ENCODE results near the gene LAMB1. TPM values are rescaled to one million over a fixed set of nuclear protein-coding genes. Genes with fewer than 3 reads are reported as not detected.

Gene LAMB1
- total RNA-seq, 2 donors from 2014 or later, result not detected

DNA sequence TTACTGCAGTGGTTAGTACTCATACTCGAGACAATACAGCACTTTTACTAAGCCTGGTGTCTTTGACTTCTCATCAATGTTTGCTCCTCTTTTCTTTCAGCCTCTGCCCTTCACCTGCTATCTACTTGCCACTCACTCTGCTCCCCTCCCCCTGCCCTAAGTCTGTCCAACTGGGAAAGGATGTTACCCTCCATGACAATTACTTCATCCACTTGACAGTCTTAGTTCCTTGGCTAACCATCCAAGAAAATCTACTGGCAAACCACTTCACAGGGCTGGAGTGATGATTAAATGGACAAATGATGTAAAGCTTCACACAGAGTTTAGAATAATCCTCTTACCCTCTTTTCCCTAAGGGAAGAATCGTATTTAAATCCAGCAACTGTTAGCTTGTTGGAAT is 120.2 kb downstream of the LAMB1 start:
- Mint-ChIP-seq H3K4me1 (ENCODE audit: low read depth in 2 of 2) (peaks cover 0 to 7% of the 10 kb centered on the region in 2 donors), H3K27ac (no peak overlapping the region), H3K9me3 (no peaks in the 10 kb centered on the region), H3K36me3 (no peaks in the 10 kb centered on the region), H3K27me3 (peaks cover 14 to 42% of the 10 kb centered on the region in 2 donors), H3K4me3 (no peak overlapping the region)
- ATAC-seq (no peak), DNase-seq (ENCODE audit: low spot score) (no peak)

DNA sequence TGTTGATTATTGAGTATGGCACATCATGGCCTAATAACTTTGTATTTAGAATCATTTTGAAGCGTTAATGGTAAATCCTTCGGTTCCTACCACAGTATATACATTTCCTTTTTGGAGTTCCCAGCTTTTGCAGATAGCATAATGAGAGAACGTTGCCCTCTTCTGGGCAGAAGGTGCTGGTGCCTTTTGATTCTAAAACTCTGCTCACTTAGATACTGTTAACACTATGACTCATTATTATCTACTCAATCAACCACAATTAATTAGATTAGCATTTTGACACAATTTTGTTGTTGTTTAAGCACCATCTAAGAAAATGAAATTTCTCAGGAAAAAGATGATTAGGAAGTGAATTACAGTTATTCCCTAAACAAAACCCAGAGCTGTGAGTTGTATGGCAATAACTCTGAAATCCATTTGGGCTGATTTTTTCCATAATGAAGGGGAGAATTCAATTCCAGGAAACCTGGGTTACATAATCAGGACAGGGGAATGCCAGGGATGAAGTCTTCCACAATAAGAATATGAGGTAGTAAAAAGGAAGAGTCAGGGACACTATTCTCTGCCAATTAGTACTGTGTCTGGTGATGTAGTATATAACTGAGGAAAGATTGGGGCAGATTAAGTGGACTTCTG is 123.4 kb downstream of the LAMB1 start:
- H3K36me3 Mint-ChIP-seq, result no peaks in the 10 kb centered on the region
- H3K27ac Mint-ChIP-seq, result no peak overlapping the region
- DNase-seq (ENCODE audit: low spot score) (no peak), ATAC-seq (peak; percentile 74)
- H3K4me3 Mint-ChIP-seq, result no peak overlapping the region
- peaks cover 1 to 13% of the 10 kb centered on the region in 2 donors for H3K4me1 Mint-ChIP-seq (ENCODE audit: low read depth in 2 of 2)
- peaks cover 10 to 42% of the 10 kb centered on the region in 2 donors for H3K27me3 Mint-ChIP-seq
- no peaks in the 10 kb centered on the region for H3K9me3 Mint-ChIP-seq

DNA sequence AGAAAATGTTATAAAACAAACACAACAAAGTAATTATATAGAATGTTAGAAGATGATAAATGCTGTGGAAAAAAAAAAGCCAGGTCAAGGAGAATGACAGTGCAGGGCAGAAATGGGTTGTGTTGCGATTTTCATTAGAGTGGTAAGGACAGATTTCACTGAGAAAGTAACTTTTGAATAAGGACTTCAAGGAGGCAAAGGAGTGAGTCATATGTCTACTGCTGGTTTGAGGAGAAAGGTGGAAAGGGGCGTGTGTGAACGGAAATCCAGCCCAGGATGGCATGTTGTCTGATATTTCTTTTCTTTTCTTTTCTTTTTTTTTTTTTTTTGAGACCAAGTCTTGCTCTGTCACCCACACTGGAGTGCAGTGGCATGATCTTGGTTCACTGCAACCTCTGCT is 124.3 kb downstream of the LAMB1 start:
- no peak for DNase-seq (ENCODE audit: low spot score)
- H3K27ac Mint-ChIP-seq, result no peak overlapping the region
- ATAC-seq, result no peak
- peaks cover 3 to 13% of the 10 kb centered on the region in 2 donors for H3K4me1 Mint-ChIP-seq (ENCODE audit: low read depth in 2 of 2)
- no peak overlapping the region for H3K4me3 Mint-ChIP-seq
- peaks cover 5 to 35% of the 10 kb centered on the region in 2 donors for H3K27me3 Mint-ChIP-seq
- H3K36me3 Mint-ChIP-seq, result no peaks in the 10 kb centered on the region
- no peaks in the 10 kb centered on the region for H3K9me3 Mint-ChIP-seq

GRCh38 chr7:107877731-107878382 is 125.1 kb downstream of the LAMB1 start:
- Mint-ChIP-seq H3K4me3 (no peak overlapping the region), H3K36me3 (no peaks in the 10 kb centered on the region), H3K9me3 (no peaks in the 10 kb centered on the region), H3K27me3 (peaks cover 5 to 33% of the 10 kb centered on the region in 2 donors), H3K27ac (no peak overlapping the region), H3K4me1 (ENCODE audit: low read depth in 2 of 2) (peaks cover 3 to 13% of the 10 kb centered on the region in 2 donors)
- ATAC-seq, result no peak
- DNase-seq (ENCODE audit: low spot score), result no peak

GRCh38 chr7:107876916-107877315 is 126.0 kb downstream of the LAMB1 start:
- H3K27me3 Mint-ChIP-seq, result peaks cover 2 to 25% of the 10 kb centered on the region in 2 donors
- H3K4me3 Mint-ChIP-seq, result no peak overlapping the region
- peak overlapping the region in 1 of 2 donors; percentile 32 for H3K27ac Mint-ChIP-seq
- H3K36me3 Mint-ChIP-seq, result no peaks in the 10 kb centered on the region
- no peaks in the 10 kb centered on the region for H3K9me3 Mint-ChIP-seq
- peaks cover 3 to 13% of the 10 kb centered on the region in 2 donors for H3K4me1 Mint-ChIP-seq (ENCODE audit: low read depth in 2 of 2)
- ATAC-seq, result no peak
- no peak for DNase-seq (ENCODE audit: low spot score)

DNA sequence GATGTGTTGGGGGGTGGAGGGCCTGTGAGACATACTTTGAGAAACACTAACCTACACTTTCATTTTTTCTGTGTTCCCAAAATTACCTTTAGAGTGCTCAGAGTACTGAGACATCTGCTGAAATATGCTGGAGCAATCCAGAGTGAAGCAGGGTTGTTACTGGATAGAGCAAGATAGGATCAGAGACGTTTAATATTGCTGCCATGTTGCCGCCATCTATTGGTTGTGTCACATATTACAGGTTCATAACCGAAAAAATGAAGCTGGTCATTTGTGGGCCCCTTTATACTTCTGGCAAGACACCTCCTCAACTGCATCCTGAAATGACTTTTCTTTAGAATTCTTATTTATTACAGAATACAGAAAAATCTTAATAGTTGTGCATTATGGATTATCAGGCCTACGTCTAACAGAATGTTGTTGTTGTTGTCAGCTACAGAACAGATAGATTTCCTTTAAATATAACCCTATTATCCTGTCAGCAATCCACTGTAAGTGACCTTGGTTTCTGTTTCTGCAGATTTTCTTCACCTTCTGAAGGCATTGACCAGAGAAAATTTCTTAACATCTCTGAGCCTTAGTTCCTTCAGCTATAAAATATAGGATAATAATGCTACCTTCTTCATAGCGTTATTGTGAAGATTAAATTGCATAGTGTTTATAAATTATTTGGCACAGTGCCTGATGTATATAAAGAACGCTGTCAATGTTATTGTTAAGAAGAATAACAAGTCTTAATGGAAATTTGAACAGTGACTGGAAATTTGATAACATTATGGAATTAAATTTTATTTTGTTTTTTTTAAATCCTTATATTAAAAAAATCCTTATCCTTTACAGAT is 128.1 kb downstream of the LAMB1 start:
- Mint-ChIP-seq H3K36me3 (no peaks in the 10 kb centered on the region), H3K27ac (no peak overlapping the region), H3K4me3 (no peak overlapping the region), H3K9me3 (no peaks in the 10 kb centered on the region), H3K4me1 (ENCODE audit: low read depth in 2 of 2) (peaks cover 3 to 13% of the 10 kb centered on the region in 2 donors), H3K27me3 (peaks cover 2 to 29% of the 10 kb centered on the region in 2 donors)
- DNase-seq (ENCODE audit: low spot score) (no peak), ATAC-seq (peak; percentile 67 to 71)

DNA sequence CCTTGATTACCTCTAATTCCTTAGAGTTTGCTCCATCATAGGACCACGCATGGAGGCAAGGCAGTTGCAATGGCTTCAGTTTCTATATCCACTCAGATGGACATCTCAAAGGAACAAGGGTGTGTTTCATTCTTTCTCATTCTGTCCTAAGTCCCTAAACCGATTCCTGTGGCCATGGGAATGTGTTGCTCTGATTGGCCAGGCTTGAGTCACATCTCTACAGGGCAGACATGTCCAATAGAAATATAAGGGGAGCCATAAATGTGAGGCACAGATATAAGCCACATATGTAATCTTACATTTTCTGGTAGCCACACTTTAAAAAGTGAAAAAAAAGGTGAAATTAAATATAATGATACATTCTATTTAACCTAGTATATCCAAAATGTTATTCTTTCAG is 128.8 kb downstream of the LAMB1 start:
- H3K9me3 Mint-ChIP-seq, result no peaks in the 10 kb centered on the region
- no peaks in the 10 kb centered on the region for H3K36me3 Mint-ChIP-seq
- peaks cover 0 to 24% of the 10 kb centered on the region in 2 donors for H3K27me3 Mint-ChIP-seq
- H3K27ac Mint-ChIP-seq, result no peak overlapping the region
- H3K4me1 Mint-ChIP-seq (ENCODE audit: low read depth in 2 of 2), result peaks cover 3 to 6% of the 10 kb centered on the region in 2 donors
- DNase-seq (ENCODE audit: low spot score) (no peak), ATAC-seq (no peak)
- no peak overlapping the region for H3K4me3 Mint-ChIP-seq

Other genes starting within 250 kb of the LAMB1 start
- gene SLC26A3, start 199.9 kb downstream of the LAMB1 start, total RNA-seq, result not detected
- 10 to 100 TPM; 67.7 to 85.5 TPM for gene DLD, start 112.0 kb downstream of the LAMB1 start, total RNA-seq
- gene LAMB4, start 127.2 kb upstream of the LAMB1 start, total RNA-seq, result not detected